Measurements from ENCODE around the gene DAAM1.

- no peak for TF ChIP-seq EZH2 (IDR thresholded peaks at IDR 0.05; ENCODE audit: low read length)
- TF ChIP-seq, protein P1, sequence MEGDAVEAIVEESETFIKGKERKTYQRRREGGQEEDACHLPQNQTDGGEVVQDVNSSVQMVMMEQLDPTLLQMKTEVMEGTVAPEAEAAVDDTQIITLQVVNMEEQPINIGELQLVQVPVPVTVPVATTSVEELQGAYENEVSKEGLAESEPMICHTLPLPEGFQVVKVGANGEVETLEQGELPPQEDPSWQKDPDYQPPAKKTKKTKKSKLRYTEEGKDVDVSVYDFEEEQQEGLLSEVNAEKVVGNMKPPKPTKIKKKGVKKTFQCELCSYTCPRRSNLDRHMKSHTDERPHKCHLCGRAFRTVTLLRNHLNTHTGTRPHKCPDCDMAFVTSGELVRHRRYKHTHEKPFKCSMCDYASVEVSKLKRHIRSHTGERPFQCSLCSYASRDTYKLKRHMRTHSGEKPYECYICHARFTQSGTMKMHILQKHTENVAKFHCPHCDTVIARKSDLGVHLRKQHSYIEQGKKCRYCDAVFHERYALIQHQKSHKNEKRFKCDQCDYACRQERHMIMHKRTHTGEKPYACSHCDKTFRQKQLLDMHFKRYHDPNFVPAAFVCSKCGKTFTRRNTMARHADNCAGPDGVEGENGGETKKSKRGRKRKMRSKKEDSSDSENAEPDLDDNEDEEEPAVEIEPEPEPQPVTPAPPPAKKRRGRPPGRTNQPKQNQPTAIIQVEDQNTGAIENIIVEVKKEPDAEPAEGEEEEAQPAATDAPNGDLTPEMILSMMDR (optimal IDR thresholded peaks at IDR 0.05 in 1 of 3, IDR thresholded peaks at IDR 0.05 in 1 of 3, conservative IDR thresholded peaks at IDR 0.05 in 1 of 3; ENCODE audit: extremely low read depth in 1 of 3, insufficient read depth in 2 of 3, low read length in 3 of 3): no peak
These were observed 144.8 kb downstream of the DAAM1 start for GRCh38 chr14:59333235-59333634.
